Measurements from ENCODE around the gene PDCD4. TPM values are rescaled to one million over a fixed set of nuclear protein-coding genes. Genes with fewer than 3 reads are reported as not detected.

PDCD4 gene
- total RNA-seq, 4 donors from 2014 or later = 98.3 to 724 (median 511) TPM

DNA sequence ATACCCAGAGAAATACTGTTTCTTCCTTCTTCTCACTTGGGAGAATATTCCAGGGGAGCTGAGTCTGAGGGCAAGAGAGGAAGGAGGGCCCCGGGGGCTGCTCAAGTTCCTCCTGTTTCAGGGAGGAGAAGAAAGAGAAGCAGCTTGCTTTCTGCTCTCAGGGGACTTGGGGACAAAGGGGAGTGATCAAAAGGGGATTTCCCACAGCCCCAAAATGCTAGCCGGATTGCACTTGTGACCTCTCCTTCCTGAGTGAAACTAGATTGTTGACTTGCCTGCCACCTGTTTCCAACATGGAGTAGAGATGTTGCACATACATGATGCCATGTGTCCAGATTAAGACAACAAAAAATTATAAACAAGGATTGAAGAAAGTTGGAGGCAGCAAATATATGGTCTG lies 28.7 kb upstream of the PDCD4 start:
- peaks cover 48 to 94% (median 80%) of the 10 kb centered on the region in 4 donors for H3K4me1 ChIP-seq
- in situ Hi-C loops (cut with MboI; ENCODE audit: low pct_ligation_motif_present in 1 of 4, low pct_unique_long_range_greater_than_20kb in 1 of 4, low sequenced_read_pairs in 3 of 4) = no loop called here
- H3K9me3 ChIP-seq = no peaks in the 10 kb centered on the region
- peak overlapping the region; percentile 80 to 91 (median 90) for H3K27ac ChIP-seq
- WGBS, 2 donors (ENCODE audit: low coverage in 1 of 2) = 18% methylated on average over 2 of the region's 2 CpGs; no CpG with 5 or more reads in 1 of the 2 donors
- DNase-seq = peak; percentile 61
- H3K36me3 ChIP-seq = no peaks in the 10 kb centered on the region
- no peak overlapping the region for H3K4me3 ChIP-seq
- H3K27me3 ChIP-seq = no peaks in the 10 kb centered on the region
- intact Hi-C loops (cut with DNase I; ENCODE audit: low total_unique reads) = no loop called here
- TF ChIP-seq POLR2A (IDR thresholded peaks at IDR 0.05) (no peak), POLR2AphosphoS5 (IDR thresholded peaks at IDR 0.05) (peak in 1 of 3 donors; percentile 23)

DNA sequence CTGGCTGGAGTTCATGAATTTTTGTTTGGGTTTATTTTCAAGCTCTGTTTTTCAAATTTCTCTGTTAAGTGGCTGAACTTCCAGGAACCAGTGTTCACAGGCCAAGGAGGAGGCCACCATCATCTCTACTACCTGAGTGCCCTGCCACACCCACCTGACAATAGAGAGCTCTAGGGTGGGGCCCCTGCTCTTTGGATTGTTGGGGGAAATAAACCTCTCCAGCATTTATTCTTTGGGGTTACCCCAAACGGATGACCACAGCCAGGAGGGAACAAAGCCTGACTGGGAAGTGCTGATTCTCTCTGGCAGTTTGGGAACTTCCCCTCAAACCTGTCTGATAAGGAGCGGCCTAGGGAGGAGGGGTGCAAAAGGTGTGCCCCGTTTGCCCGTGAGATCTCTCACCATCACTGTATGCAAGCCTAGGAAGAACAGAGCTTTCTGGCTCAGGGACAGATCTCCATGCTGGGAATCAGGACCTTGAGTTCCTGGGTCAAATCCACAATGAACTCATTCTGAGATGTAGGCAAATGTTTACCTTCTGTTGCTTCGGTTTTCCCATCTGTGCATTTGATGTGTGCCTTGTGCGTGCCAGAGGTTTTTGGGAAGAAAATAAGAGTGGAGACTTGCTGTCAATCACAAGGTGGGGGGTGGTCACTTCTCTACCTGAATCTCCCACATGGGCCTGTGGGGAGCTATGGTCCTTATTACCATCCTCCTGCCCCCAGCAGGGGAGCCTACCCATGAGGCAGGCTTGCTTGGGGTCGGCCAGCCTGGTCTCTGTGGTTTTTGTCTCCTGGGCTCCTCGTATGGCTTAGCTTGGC lies 27.7 kb upstream of the PDCD4 start:
- Histone ChIP-seq H3K4me1 (peaks cover 43 to 84% (median 73%) of the 10 kb centered on the region in 4 donors), H3K27me3 (no peaks in the 10 kb centered on the region), H3K36me3 (no peaks in the 10 kb centered on the region), H3K4me3 (no peak overlapping the region), H3K27ac (peak overlapping the region; percentile 80 to 91 (median 90)), H3K9me3 (no peaks in the 10 kb centered on the region)
- in situ Hi-C loops (cut with MboI; ENCODE audit: low pct_ligation_motif_present in 1 of 4, low pct_unique_long_range_greater_than_20kb in 1 of 4, low sequenced_read_pairs in 3 of 4) = no loop called here
- WGBS, 2 donors (ENCODE audit: low coverage in 1 of 2) = 62% methylated on average over 8 of the region's 8 CpGs; no CpG with 5 or more reads in 1 of the 2 donors
- intact Hi-C loops (cut with DNase I; ENCODE audit: low total_unique reads) = no loop called here
- DNase-seq = peak; percentile 79
- TF ChIP-seq EP300 (IDR thresholded peaks at IDR 0.05; ENCODE audit: low read depth) (no peak), POLR2A (IDR thresholded peaks at IDR 0.05) (no peak), POLR2AphosphoS5 (IDR thresholded peaks at IDR 0.05) (peak in 1 of 3 donors; percentile 24), CTCF (IDR thresholded peaks at IDR 0.05) (no peak)

- H3K9me3 ChIP-seq = no peaks in the 10 kb centered on the region
- WGBS, 2 donors (ENCODE audit: low coverage in 1 of 2) = 80 to 100% methylated on average over 2 to 4 of the region's 4 CpGs
- no peaks in the 10 kb centered on the region for H3K36me3 ChIP-seq
- in situ Hi-C loops (cut with MboI; ENCODE audit: low pct_ligation_motif_present in 1 of 4, low pct_unique_long_range_greater_than_20kb in 1 of 4, low sequenced_read_pairs in 3 of 4) = no loop called here
- intact Hi-C loops (cut with DNase I; ENCODE audit: low total_unique reads) = no loop called here
- TF ChIP-seq CTCF (IDR thresholded peaks at IDR 0.05) (no peak), POLR2AphosphoS5 (IDR thresholded peaks at IDR 0.05) (no peak), EP300 (IDR thresholded peaks at IDR 0.05; ENCODE audit: low read depth) (no peak), POLR2A (IDR thresholded peaks at IDR 0.05) (no peak)
- DNase-seq = no peak
- no peaks in the 10 kb centered on the region for H3K27me3 ChIP-seq
- peaks cover 38 to 79% (median 69%) of the 10 kb centered on the region in 4 donors for H3K4me1 ChIP-seq
- no peak overlapping the region for H3K4me3 ChIP-seq
- H3K27ac ChIP-seq = peak overlapping the region; percentile 80 to 91 (median 90)
These were observed 27.2 kb upstream of the PDCD4 start for GRCh38 chr10:110844617-110844881.

DNA sequence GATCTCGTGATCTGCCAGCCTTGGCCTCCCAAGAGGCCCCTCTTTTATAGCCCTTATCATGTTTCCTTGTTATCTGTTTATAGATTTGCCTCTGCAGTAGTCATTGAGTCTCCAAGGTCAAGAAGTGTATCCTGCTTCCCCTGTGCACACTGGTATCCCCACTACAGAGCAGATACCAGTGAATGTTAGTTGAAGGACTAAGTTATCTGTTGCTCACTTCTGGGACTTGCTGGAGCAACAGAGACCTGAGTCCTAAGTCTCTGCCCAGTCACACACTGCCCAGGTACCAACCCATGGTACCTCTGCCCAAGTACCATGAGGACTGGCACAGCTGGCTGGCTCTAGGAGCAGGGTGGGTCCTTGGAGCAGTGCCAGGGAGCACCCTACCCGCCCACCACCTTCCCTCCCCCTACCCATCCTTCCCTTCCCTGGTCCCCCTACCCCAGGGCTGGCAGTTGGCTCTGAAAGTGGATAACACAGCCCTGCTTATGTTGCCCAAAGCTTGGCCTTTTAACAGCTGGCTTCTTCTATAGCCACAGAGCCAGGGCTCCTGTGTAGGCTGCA lies 26.5 kb upstream of the PDCD4 start:
- no peaks in the 10 kb centered on the region for H3K9me3 ChIP-seq
- H3K4me3 ChIP-seq = no peak overlapping the region
- intact Hi-C loops (cut with DNase I; ENCODE audit: low total_unique reads) (no loop called here), in situ Hi-C loops (cut with MboI; ENCODE audit: low pct_ligation_motif_present in 1 of 4, low pct_unique_long_range_greater_than_20kb in 1 of 4, low sequenced_read_pairs in 3 of 4) (no loop called here)
- DNase-seq = no peak
- peaks cover 36 to 72% (median 64%) of the 10 kb centered on the region in 4 donors for H3K4me1 ChIP-seq
- peak; percentile 30 for TF ChIP-seq POLR2A (IDR thresholded peaks at IDR 0.05)
- no peak for TF ChIP-seq POLR2AphosphoS5 (IDR thresholded peaks at IDR 0.05)
- TF ChIP-seq CTCF (IDR thresholded peaks at IDR 0.05) = no peak
- peak overlapping the region; percentile 80 to 91 (median 90) for H3K27ac ChIP-seq
- 32% methylated on average over 2 of the region's 2 CpGs; no CpG with 5 or more reads in 1 of the 2 donors for WGBS, 2 donors (ENCODE audit: low coverage in 1 of 2)
- no peaks in the 10 kb centered on the region for H3K27me3 ChIP-seq
- H3K36me3 ChIP-seq = no peaks in the 10 kb centered on the region

Measured in transverse colon (tissue), 4 donors.